GM23338 (cell line): ENCODE results near the gene RBM34. TPM values are rescaled to one million over a fixed set of nuclear protein-coding genes. Genes with fewer than 3 reads are reported as not detected.

Source experiments
- ATAC-seq: fragments of 200-7000 bp; cut with Tn5 transposase; 3 replicates; pipeline ENCODE4 v1.9.1; 2020
- DNase-seq: peaks from one replicate; pipeline ENCODE4 v3.0.0-alpha.2; 2015; ENCODE audit warnings: low spot score
- H2AFZ ChIP-seq: fragments of 200-600 bp; sonication (generic); 2 replicates; pipeline ENCODE4 v1.8.0; 2016; ENCODE audit warnings: antibody characterized with exemption, mild to moderate bottlenecking, moderate library complexity
- H3F3A ChIP-seq: fragments of 200-600 bp; sonication (generic); replicated peaks from 2 replicates; pipeline ENCODE4 v1.8.0; 2017; ENCODE audit warnings: antibody characterized with exemption, mixed run types, low read depth
- H3K27ac ChIP-seq: fragments of 200-600 bp; sonication (generic); 2 replicates; pipeline ENCODE4 v1.6.1; 2016; ENCODE audit warnings: low read depth
- H3K27me3 ChIP-seq: fragments of 200-600 bp; sonication (generic); 2 replicates; pipeline ENCODE4 v1.8.0; 2016; ENCODE audit warnings: mild to moderate bottlenecking, mixed run types, moderate library complexity; ENCODE audit not compliant: insufficient read depth
- H3K36me3 ChIP-seq: fragments of 200-600 bp; sonication (generic); 2 replicates; pipeline ENCODE4 v1.8.0; 2016; ENCODE audit warnings: mild to moderate bottlenecking; ENCODE audit not compliant: insufficient read depth
- H3K4me1 ChIP-seq: fragments of 200-600 bp; sonication (generic); 2 replicates; pipeline ENCODE4 v1.8.0; 2016; ENCODE audit warnings: mild to moderate bottlenecking, moderate library complexity; ENCODE audit not compliant: insufficient read depth
- H3K4me2 ChIP-seq: fragments of 200-600 bp; sonication (generic); 2 replicates; pipeline ENCODE4 v1.7.1; 2017; ENCODE audit warnings: mixed run types
- H3K4me3 ChIP-seq: fragments of 200-600 bp; sonication (generic); 2 replicates; pipeline ENCODE4 v1.6.1; 2016; ENCODE audit warnings: mixed run types
- H3K79me2 ChIP-seq: fragments of 200-600 bp; sonication (generic); replicated peaks from 2 replicates; pipeline ENCODE4 v1.8.0; 2017; ENCODE audit warnings: mild to moderate bottlenecking; ENCODE audit not compliant: insufficient read depth
- H3K9me2 ChIP-seq: fragments of 200-600 bp; sonication (generic); 2 replicates; pipeline ENCODE4 v1.8.0; 2017; ENCODE audit not compliant: insufficient read depth
- H4K20me1 ChIP-seq: fragments of 200-600 bp; sonication (generic); replicated peaks from 2 replicates; pipeline ENCODE4 v1.8.0; 2017; ENCODE audit warnings: mild to moderate bottlenecking; ENCODE audit not compliant: insufficient read depth
- H3K27ac Mint-ChIP-seq: 2 replicates; pipeline ENCODE4 v1.8.0; 2020; ENCODE audit warnings: inconsistent platforms, mild to moderate bottlenecking, moderate library complexity, mixed read lengths
- H3K27me3 Mint-ChIP-seq: 3 replicates; pipeline ENCODE4 v1.8.0; 2022; ENCODE audit warnings: low read depth, mild to moderate bottlenecking, moderate library complexity, mixed read lengths, inconsistent platforms; ENCODE audit not compliant: insufficient read depth, poor library complexity
- H3K36me3 Mint-ChIP-seq: 3 replicates; pipeline ENCODE4 v1.8.0; 2021; ENCODE audit warnings: low read depth, mild to moderate bottlenecking, inconsistent platforms, moderate library complexity, mixed read lengths
- H3K4me1 Mint-ChIP-seq: 3 replicates; pipeline ENCODE4 v1.8.0; 2020; ENCODE audit warnings: mild to moderate bottlenecking, inconsistent platforms, mixed read lengths
- H3K4me3 Mint-ChIP-seq: 3 replicates; pipeline ENCODE4 v1.8.0; 2021; ENCODE audit warnings: moderate library complexity, mild to moderate bottlenecking, inconsistent platforms, mixed read lengths
- H3K9me3 Mint-ChIP-seq: 3 replicates; pipeline ENCODE4 v1.8.0; 2020; ENCODE audit warnings: moderate library complexity, mild to moderate bottlenecking, inconsistent platforms, mixed read lengths
- CREB1 ChIP-seq: fragments of 250-450 bp; sonication (Bioruptor Pico); IDR thresholded peaks from 2 replicates; pipeline ENCODE4 v1.5.0; 2020; ENCODE audit warnings: low read depth, mild to moderate bottlenecking, moderate library complexity
- EZH2 ChIP-seq: fragments of 200-600 bp; sonication (generic); IDR thresholded peaks from one replicate; pipeline ENCODE4 v1.8.0; 2017; ENCODE audit warnings: antibody characterized with exemption, mild to moderate bottlenecking, low read depth; ENCODE audit not compliant: unreplicated experiment
- EZH2phosphoT487 ChIP-seq: fragments of 200-600 bp; sonication (generic); IDR thresholded peaks from one replicate; pipeline ENCODE4 v1.8.1; 2018; ENCODE audit warnings: antibody characterized with exemption; ENCODE audit not compliant: unreplicated experiment
- JUNB ChIP-seq: IDR thresholded peaks from one replicate; pipeline ENCODE4 v1.6.1; 2016; ENCODE audit warnings: antibody characterized with exemption; ENCODE audit not compliant: unreplicated experiment
- NANOG ChIP-seq: IDR thresholded peaks from 2 replicates; pipeline ENCODE4 v1.6.1; 2016; ENCODE audit warnings: antibody characterized with exemption, borderline replicate concordance
- POLR2AphosphoS5 ChIP-seq: IDR thresholded peaks from 2 replicates; pipeline ENCODE4 v1.6.1; 2016; ENCODE audit warnings: antibody characterized with exemption, low read depth
- STAT1 ChIP-seq: IDR thresholded peaks from one replicate; pipeline ENCODE4 v1.6.1; 2016; ENCODE audit warnings: antibody characterized with exemption; ENCODE audit not compliant: unreplicated experiment
- ZNF114 ChIP-seq: fragments of 250-450 bp; sonication (Bioruptor Pico); IDR thresholded peaks from 2 replicates; pipeline ENCODE4 v1.5.0; 2020; ENCODE audit warnings: mild to moderate bottlenecking, moderate library complexity
- ZNF331 ChIP-seq: fragments of 250-450 bp; sonication (Bioruptor Pico); IDR thresholded peaks from 2 replicates; pipeline ENCODE4 v1.5.0; 2020; ENCODE audit warnings: low read depth, mild to moderate bottlenecking, moderate library complexity
- polyA plus RNA-seq: library from polyadenylated mRNA; unstranded; fragments of >200 nt; fragmentation: Nextera tagmentation; extraction: Ambion mirVana; gene quantifications from 2 replicates; pipeline ENCODE4 v1.2.1, GENCODE V29; 2016
- total RNA-seq: library from RNA; depleted of rRNA; stranded (reverse); fragments of >200 nt; shearing (Covaris generic); gene quantifications from 2 replicates; pipeline ENCODE4 v1.2.3, GENCODE V29; 2014
- TF ChIP-seq, protein P1 (sequence below): fragments of 250-450 bp; sonication (Bioruptor Pico); IDR thresholded peaks from 2 replicates; pipeline ENCODE4 v1.5.0; 2020; ENCODE audit warnings: mild to moderate bottlenecking, moderate library complexity
- TF ChIP-seq, protein P2 (sequence below), 2 experiments: fragments of 200-600 bp in 1 of 2; sonication (generic) in 1 of 2; conservative IDR thresholded peaks; 2 replicates each; pipeline versions ENCODE4 v1.5.1 to v1.6.1; 2016 to 2017; ENCODE audit warnings: antibody characterized with exemption in 2 of 2, low read depth in 2 of 2, mild to moderate bottlenecking in 2 of 2, moderate library complexity in 1 of 2
- TF ChIP-seq, protein P3 (sequence below): IDR thresholded peaks from one replicate; pipeline ENCODE4 v1.6.1; 2018; ENCODE audit warnings: antibody characterized with exemption; ENCODE audit not compliant: unreplicated experiment
- TF ChIP-seq, protein P4 (sequence below): IDR thresholded peaks from 2 replicates; pipeline ENCODE4 v1.6.1; 2016; ENCODE audit warnings: antibody characterized with exemption

Gene RBM34
- total and polyA plus RNA-seq, 2 experiments from 2014 or later = 51.8 to 177 TPM

DNA sequence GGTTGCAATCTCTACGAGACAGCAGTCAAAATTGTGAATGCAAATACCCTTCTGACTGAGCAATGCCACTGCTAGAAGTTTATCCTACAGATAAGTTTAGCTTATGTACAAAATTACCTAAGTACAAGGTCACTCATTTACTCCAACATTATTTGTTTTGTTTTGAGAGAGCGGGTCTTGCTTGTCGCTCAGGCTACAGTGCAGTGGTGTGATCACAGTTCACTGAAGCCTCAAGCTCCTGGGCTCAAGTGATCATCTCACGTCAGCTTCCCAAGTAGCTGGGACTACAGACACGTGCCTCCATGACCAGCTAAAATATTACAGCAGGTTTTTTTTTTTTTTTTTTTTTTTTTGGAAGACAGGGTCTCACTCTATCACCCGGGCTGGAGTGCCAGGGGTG is 15.4 kb downstream of the RBM34 start:
- H3K4me3 Mint-ChIP-seq = no peak overlapping the region
- H3K36me3 Mint-ChIP-seq = peaks cover 86% of the 10 kb centered on the region
- H3K9me2 ChIP-seq = no peaks in the 10 kb centered on the region
- peaks cover 3% of the 10 kb centered on the region; the same call in 1 of the 2 replicates for H4K20me1 ChIP-seq
- no peaks in the 10 kb centered on the region for H3K4me1 Mint-ChIP-seq
- no peak overlapping the region for H3K4me3 ChIP-seq
- no peaks in the 10 kb centered on the region for H3F3A ChIP-seq
- no peaks in the 10 kb centered on the region for H3K4me1 ChIP-seq
- peaks cover 7% of the 10 kb centered on the region for H3K27me3 Mint-ChIP-seq
- peaks cover 36% of the 10 kb centered on the region for H3K36me3 ChIP-seq
- no peak overlapping the region for H3K27ac ChIP-seq
- H3K4me2 ChIP-seq = no peak overlapping the region
- ATAC-seq = no peak
- H3K79me2 ChIP-seq = peaks cover 54% of the 10 kb centered on the region
- no peaks in the 10 kb centered on the region; the same call in 2 of the 3 replicates for H3K9me3 Mint-ChIP-seq
- H3K27me3 ChIP-seq = no peaks in the 10 kb centered on the region
- H2AFZ ChIP-seq = no peak overlapping the region
- DNase-seq = no peak
- no peak for TF ChIP-seq CREB1
- TF ChIP-seq, protein P1, sequence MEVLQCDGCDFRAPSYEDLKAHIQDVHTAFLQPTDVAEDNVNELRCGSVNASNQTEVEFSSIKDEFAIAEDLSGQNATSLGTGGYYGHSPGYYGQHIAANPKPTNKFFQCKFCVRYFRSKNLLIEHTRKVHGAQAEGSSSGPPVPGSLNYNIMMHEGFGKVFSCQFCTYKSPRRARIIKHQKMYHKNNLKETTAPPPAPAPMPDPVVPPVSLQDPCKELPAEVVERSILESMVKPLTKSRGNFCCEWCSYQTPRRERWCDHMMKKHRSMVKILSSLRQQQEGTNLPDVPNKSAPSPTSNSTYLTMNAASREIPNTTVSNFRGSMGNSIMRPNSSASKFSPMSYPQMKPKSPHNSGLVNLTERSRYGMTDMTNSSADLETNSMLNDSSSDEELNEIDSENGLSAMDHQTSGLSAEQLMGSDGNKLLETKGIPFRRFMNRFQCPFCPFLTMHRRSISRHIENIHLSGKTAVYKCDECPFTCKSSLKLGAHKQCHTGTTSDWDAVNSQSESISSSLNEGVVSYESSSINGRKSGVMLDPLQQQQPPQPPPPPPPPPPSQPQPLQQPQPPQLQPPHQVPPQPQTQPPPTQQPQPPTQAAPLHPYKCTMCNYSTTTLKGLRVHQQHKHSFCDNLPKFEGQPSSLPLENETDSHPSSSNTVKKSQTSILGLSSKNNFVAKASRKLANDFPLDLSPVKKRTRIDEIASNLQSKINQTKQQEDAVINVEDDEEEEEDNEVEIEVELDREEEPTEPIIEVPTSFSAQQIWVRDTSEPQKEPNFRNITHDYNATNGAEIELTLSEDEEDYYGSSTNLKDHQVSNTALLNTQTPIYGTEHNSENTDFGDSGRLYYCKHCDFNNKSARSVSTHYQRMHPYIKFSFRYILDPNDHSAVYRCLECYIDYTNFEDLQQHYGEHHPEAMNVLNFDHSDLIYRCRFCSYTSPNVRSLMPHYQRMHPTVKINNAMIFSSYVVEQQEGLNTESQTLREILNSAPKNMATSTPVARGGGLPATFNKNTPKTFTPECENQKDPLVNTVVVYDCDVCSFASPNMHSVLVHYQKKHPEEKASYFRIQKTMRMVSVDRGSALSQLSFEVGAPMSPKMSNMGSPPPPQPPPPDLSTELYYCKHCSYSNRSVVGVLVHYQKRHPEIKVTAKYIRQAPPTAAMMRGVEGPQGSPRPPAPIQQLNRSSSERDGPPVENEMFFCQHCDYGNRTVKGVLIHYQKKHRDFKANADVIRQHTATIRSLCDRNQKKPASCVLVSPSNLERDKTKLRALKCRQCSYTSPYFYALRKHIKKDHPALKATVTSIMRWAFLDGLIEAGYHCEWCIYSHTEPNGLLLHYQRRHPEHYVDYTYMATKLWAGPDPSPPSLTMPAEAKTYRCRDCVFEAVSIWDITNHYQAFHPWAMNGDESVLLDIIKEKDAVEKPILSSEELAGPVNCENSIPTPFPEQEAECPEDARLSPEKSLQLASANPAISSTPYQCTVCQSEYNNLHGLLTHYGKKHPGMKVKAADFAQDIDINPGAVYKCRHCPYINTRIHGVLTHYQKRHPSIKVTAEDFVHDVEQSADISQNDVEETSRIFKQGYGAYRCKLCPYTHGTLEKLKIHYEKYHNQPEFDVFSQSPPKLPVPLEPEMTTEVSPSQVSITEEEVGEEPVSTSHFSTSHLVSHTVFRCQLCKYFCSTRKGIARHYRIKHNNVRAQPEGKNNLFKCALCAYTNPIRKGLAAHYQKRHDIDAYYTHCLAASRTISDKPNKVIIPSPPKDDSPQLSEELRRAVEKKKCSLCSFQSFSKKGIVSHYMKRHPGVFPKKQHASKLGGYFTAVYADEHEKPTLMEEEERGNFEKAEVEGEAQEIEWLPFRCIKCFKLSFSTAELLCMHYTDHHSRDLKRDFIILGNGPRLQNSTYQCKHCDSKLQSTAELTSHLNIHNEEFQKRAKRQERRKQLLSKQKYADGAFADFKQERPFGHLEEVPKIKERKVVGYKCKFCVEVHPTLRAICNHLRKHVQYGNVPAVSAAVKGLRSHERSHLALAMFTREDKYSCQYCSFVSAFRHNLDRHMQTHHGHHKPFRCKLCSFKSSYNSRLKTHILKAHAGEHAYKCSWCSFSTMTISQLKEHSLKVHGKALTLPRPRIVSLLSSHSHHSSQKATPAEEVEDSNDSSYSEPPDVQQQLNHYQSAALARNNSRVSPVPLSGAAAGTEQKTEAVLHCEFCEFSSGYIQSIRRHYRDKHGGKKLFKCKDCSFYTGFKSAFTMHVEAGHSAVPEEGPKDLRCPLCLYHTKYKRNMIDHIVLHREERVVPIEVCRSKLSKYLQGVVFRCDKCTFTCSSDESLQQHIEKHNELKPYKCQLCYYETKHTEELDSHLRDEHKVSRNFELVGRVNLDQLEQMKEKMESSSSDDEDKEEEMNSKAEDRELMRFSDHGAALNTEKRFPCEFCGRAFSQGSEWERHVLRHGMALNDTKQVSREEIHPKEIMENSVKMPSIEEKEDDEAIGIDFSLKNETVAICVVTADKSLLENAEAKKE (CRISPR knock-in tag) = no peak
- TF ChIP-seq STAT1 = no peak
- TF ChIP-seq JUNB = no peak
- TF ChIP-seq, protein P2, sequence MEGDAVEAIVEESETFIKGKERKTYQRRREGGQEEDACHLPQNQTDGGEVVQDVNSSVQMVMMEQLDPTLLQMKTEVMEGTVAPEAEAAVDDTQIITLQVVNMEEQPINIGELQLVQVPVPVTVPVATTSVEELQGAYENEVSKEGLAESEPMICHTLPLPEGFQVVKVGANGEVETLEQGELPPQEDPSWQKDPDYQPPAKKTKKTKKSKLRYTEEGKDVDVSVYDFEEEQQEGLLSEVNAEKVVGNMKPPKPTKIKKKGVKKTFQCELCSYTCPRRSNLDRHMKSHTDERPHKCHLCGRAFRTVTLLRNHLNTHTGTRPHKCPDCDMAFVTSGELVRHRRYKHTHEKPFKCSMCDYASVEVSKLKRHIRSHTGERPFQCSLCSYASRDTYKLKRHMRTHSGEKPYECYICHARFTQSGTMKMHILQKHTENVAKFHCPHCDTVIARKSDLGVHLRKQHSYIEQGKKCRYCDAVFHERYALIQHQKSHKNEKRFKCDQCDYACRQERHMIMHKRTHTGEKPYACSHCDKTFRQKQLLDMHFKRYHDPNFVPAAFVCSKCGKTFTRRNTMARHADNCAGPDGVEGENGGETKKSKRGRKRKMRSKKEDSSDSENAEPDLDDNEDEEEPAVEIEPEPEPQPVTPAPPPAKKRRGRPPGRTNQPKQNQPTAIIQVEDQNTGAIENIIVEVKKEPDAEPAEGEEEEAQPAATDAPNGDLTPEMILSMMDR (conservative IDR thresholded peaks at IDR 0.05; ENCODE audit: low read depth in 2 of 2) = no peak
- TF ChIP-seq, protein P3, sequence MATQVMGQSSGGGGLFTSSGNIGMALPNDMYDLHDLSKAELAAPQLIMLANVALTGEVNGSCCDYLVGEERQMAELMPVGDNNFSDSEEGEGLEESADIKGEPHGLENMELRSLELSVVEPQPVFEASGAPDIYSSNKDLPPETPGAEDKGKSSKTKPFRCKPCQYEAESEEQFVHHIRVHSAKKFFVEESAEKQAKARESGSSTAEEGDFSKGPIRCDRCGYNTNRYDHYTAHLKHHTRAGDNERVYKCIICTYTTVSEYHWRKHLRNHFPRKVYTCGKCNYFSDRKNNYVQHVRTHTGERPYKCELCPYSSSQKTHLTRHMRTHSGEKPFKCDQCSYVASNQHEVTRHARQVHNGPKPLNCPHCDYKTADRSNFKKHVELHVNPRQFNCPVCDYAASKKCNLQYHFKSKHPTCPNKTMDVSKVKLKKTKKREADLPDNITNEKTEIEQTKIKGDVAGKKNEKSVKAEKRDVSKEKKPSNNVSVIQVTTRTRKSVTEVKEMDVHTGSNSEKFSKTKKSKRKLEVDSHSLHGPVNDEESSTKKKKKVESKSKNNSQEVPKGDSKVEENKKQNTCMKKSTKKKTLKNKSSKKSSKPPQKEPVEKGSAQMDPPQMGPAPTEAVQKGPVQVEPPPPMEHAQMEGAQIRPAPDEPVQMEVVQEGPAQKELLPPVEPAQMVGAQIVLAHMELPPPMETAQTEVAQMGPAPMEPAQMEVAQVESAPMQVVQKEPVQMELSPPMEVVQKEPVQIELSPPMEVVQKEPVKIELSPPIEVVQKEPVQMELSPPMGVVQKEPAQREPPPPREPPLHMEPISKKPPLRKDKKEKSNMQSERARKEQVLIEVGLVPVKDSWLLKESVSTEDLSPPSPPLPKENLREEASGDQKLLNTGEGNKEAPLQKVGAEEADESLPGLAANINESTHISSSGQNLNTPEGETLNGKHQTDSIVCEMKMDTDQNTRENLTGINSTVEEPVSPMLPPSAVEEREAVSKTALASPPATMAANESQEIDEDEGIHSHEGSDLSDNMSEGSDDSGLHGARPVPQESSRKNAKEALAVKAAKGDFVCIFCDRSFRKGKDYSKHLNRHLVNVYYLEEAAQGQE = no peak
- TF ChIP-seq, protein P4, sequence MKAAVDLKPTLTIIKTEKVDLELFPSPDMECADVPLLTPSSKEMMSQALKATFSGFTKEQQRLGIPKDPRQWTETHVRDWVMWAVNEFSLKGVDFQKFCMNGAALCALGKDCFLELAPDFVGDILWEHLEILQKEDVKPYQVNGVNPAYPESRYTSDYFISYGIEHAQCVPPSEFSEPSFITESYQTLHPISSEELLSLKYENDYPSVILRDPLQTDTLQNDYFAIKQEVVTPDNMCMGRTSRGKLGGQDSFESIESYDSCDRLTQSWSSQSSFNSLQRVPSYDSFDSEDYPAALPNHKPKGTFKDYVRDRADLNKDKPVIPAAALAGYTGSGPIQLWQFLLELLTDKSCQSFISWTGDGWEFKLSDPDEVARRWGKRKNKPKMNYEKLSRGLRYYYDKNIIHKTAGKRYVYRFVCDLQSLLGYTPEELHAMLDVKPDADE = no peak
- TF ChIP-seq ZNF114 (CRISPR knock-in tag) = no peak
- TF ChIP-seq EZH2 = no peak
- TF ChIP-seq ZNF331 (CRISPR knock-in tag) = no peak
- TF ChIP-seq EZH2phosphoT487 = no peak
- no peak for TF ChIP-seq POLR2AphosphoS5
- TF ChIP-seq NANOG = no peak
- H3K27ac Mint-ChIP-seq = no peak overlapping the region
